SU-DHL-6 (cell line): Measurements from ENCODE around the gene MAP2.

Experiments
- H2AFZ ChIP-seq: fragments of 200-600 bp; sonication (generic); 2 replicates; pipeline ENCODE4 v1.6.1; 2014; ENCODE audit warnings: low read depth, mild to moderate bottlenecking, moderate library complexity, mixed read lengths, antibody characterized with exemption, low read length; ENCODE audit not compliant: severe bottlenecking
- H3F3A ChIP-seq: fragments of 200-600 bp; shearing (Covaris generic); 2 replicates; pipeline ENCODE4 v1.6.0; 2016; ENCODE audit warnings: antibody characterized with exemption, mild to moderate bottlenecking; ENCODE audit not compliant: insufficient read depth
- H3K27ac ChIP-seq: fragments of 200-600 bp; sonication (generic); 2 replicates; pipeline ENCODE4 v1.5.1; 2016; ENCODE audit warnings: low read depth, mild to moderate bottlenecking, low read length, moderate library complexity, mixed read lengths
- H3K27me3 ChIP-seq: fragments of 200-600 bp; sonication (generic), shearing (Covaris generic); 2 replicates; pipeline ENCODE4 v1.6.0; 2014; ENCODE audit warnings: mild to moderate bottlenecking, low read length
- H3K36me3 ChIP-seq: fragments of 200-600 bp; sonication (generic); 2 replicates; pipeline ENCODE4 v1.6.1; 2014; ENCODE audit warnings: mild to moderate bottlenecking, low read length, mixed read lengths
- H3K4me2 ChIP-seq: fragments of 300-600, 200-600 bp; shearing (Covaris generic), sonication (generic); 2 replicates; pipeline ENCODE4 v1.6.0; 2014; ENCODE audit warnings: low read length, low read depth, mild to moderate bottlenecking; ENCODE audit not compliant: poor library complexity, severe bottlenecking
- H3K4me3 ChIP-seq: fragments of 200-600 bp; sonication (generic); 2 replicates; pipeline ENCODE4 v1.5.1; 2014; ENCODE audit warnings: antibody characterized with exemption, low read length, mild to moderate bottlenecking, mixed read lengths; ENCODE audit not compliant: insufficient read depth, poor library complexity, severe bottlenecking
- H3K79me2 ChIP-seq: fragments of 200-600 bp; sonication (generic); 2 replicates; pipeline ENCODE4 v1.6.1; 2014; ENCODE audit warnings: mild to moderate bottlenecking, low read length, moderate library complexity; ENCODE audit not compliant: insufficient read depth
- H3K9ac ChIP-seq: fragments of 200-600 bp; sonication (generic); 2 replicates; pipeline ENCODE4 v1.7.0; 2014; ENCODE audit warnings: mild to moderate bottlenecking, low read length
- H3K9me2 ChIP-seq: fragments of 200-600 bp; sonication (generic); replicated peaks from 2 replicates; pipeline ENCODE4 v1.6.1; 2014; ENCODE audit warnings: low read length; ENCODE audit not compliant: insufficient read depth
- H3K9me3 ChIP-seq: fragments of 200-600 bp; sonication (generic); 2 replicates; pipeline ENCODE4 v1.6.1; 2014; ENCODE audit warnings: low read length, mixed read lengths; ENCODE audit not compliant: insufficient read depth
- H4K20me1 ChIP-seq: fragments of 200-600 bp; sonication (generic); 2 replicates; pipeline ENCODE4 v1.6.1; 2014; ENCODE audit warnings: low read depth, mild to moderate bottlenecking, antibody characterized with exemption, low read length, moderate library complexity, mixed read lengths
- EZH2phosphoT487 ChIP-seq: fragments of 200-600 bp; sonication (generic), shearing (Covaris generic); conservative IDR thresholded peaks from 2 replicates; pipeline ENCODE4 v1.6.1; 2018; ENCODE audit warnings: mild to moderate bottlenecking, antibody characterized with exemption, low read length, moderate library complexity, mixed read lengths
- TF ChIP-seq, protein P1 (sequence below): fragments of 200-600 bp; sonication (generic); IDR thresholded peaks from one replicate; pipeline ENCODE4 v1.5.1; 2017; ENCODE audit warnings: antibody characterized with exemption, mild to moderate bottlenecking, low read length, moderate library complexity; ENCODE audit not compliant: insufficient read depth, poor library complexity, severe bottlenecking

MAP2 gene

DNA sequence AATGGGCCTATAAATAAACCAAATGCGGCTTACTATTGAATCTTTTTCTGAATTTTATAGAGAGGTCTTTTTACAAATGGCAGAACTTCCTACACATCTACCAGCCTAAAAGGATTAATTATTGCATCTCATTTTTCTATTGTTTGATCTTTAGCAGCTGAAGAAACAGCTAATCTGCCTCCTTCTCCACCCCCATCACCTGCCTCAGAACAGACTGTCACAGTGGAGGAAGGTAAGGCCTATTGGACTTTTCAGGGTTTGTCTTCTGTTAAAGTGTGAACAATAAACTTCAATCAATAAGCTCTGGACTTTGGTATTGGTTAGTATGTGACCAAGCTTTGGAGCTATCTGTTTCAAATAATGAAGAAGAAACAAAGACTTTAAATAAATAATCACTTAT is 256.7 kb downstream of the MAP2 start:
- no peaks in the 10 kb centered on the region for H4K20me1 ChIP-seq
- no peak for TF ChIP-seq EZH2phosphoT487
- TF ChIP-seq, protein P1, sequence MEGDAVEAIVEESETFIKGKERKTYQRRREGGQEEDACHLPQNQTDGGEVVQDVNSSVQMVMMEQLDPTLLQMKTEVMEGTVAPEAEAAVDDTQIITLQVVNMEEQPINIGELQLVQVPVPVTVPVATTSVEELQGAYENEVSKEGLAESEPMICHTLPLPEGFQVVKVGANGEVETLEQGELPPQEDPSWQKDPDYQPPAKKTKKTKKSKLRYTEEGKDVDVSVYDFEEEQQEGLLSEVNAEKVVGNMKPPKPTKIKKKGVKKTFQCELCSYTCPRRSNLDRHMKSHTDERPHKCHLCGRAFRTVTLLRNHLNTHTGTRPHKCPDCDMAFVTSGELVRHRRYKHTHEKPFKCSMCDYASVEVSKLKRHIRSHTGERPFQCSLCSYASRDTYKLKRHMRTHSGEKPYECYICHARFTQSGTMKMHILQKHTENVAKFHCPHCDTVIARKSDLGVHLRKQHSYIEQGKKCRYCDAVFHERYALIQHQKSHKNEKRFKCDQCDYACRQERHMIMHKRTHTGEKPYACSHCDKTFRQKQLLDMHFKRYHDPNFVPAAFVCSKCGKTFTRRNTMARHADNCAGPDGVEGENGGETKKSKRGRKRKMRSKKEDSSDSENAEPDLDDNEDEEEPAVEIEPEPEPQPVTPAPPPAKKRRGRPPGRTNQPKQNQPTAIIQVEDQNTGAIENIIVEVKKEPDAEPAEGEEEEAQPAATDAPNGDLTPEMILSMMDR, result no peak
- H2AFZ ChIP-seq, result no peak overlapping the region
- H3K36me3 ChIP-seq, result no peaks in the 10 kb centered on the region
- H3K27ac ChIP-seq, result no peak overlapping the region
- no peak overlapping the region for H3K4me3 ChIP-seq
- H3K79me2 ChIP-seq, result no peaks in the 10 kb centered on the region
- no peaks in the 10 kb centered on the region for H3F3A ChIP-seq
- H3K9ac ChIP-seq, result no peak overlapping the region
- no peaks in the 10 kb centered on the region for H3K27me3 ChIP-seq
- H3K9me2 ChIP-seq, result no peaks in the 10 kb centered on the region
- no peak overlapping the region for H3K4me2 ChIP-seq
- no peaks in the 10 kb centered on the region for H3K9me3 ChIP-seq

DNA sequence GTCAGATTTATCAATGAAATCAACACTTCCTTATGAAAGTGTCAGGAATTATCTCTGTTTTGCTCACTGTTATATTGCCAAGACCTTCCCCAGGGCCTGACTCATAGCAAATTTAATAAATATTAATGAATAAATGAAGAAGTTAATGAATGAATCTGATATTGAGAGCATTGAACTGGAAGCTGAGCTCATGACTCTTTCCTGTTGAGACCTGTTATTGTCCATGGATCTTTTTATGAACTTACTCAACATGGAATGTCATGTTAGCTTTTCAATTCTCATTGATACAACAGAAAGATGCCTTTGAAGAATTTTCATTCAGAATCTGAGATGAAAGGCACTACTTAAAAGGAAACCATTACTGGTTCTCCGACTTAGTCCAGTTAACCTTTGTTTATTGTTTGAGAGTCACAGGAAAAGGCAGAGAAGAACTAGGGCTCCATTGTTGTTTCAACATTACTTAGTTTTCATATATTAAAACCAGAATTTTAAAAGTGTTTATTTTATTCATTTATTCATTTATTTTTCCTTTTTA is 257.4 kb downstream of the MAP2 start:
- Histone ChIP-seq H3F3A (no peaks in the 10 kb centered on the region), H3K4me2 (no peak overlapping the region), H3K36me3 (no peaks in the 10 kb centered on the region), H3K9me3 (no peaks in the 10 kb centered on the region), H3K79me2 (no peaks in the 10 kb centered on the region), H4K20me1 (no peaks in the 10 kb centered on the region), H3K27ac (no peak overlapping the region), H3K27me3 (no peaks in the 10 kb centered on the region), H3K9ac (no peak overlapping the region), H3K4me3 (no peak overlapping the region), H3K9me2 (no peaks in the 10 kb centered on the region), H2AFZ (no peak overlapping the region)
- TF ChIP-seq, protein P1, result no peak
- TF ChIP-seq EZH2phosphoT487, result no peak

DNA sequence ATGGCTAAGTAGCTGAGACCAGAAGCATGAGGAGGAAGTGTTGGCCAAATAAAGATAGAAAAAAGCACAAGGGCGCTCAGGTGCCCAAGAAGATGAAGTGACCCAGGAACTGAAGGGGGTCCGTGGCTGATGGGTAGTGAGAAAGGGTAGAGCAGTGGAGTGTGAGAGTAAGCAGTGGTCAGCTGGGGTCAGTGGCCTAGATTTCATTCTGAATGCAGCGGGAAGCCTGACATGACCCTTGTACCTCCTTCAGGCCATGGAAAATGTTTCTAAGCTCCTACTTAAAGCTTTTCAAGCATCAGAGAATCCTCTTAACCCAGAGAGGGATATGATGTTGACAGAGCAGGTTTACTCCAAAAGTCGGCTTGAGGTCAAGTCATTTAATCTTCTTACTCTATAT is 258.8 kb downstream of the MAP2 start:
- Histone ChIP-seq H4K20me1 (no peaks in the 10 kb centered on the region), H3K27ac (no peak overlapping the region), H3K9ac (no peak overlapping the region), H3K79me2 (no peaks in the 10 kb centered on the region), H3K4me3 (no peak overlapping the region), H3K9me2 (no peaks in the 10 kb centered on the region), H3K36me3 (no peaks in the 10 kb centered on the region), H2AFZ (no peak overlapping the region), H3F3A (no peaks in the 10 kb centered on the region), H3K9me3 (no peaks in the 10 kb centered on the region), H3K27me3 (no peaks in the 10 kb centered on the region), H3K4me2 (no peak overlapping the region)
- TF ChIP-seq, protein P1, result no peak
- TF ChIP-seq EZH2phosphoT487, result no peak

DNA sequence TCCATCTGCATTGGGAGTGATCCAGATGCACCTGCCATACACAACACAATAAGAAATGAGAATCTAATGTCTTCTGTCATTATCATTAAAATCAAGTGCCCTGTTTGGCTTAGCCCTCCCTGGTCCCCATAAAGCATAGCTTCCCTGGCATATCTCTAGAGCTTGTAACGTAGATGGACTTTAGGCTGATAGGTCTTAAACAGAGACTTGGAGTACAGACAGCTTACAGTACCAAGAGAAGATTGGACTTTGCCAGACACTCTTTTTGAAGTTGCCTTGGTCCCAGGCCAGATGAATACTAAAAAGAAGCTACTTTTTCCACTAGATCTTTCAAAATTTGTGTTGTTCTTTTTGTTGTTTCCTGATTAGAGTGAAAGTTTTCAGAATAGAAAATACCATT is 261.5 kb downstream of the MAP2 start:
- Histone ChIP-seq H3K79me2 (no peaks in the 10 kb centered on the region), H3K9me2 (no peaks in the 10 kb centered on the region), H3K9ac (no peak overlapping the region), H3K27ac (no peak overlapping the region), H3K4me3 (no peak overlapping the region), H3K36me3 (no peaks in the 10 kb centered on the region), H2AFZ (no peak overlapping the region), H3K9me3 (no peaks in the 10 kb centered on the region), H3K27me3 (no peaks in the 10 kb centered on the region), H3F3A (no peaks in the 10 kb centered on the region), H3K4me2 (no peak overlapping the region), H4K20me1 (no peaks in the 10 kb centered on the region; the same call in 1 of the 2 replicates)
- no peak for TF ChIP-seq EZH2phosphoT487
- TF ChIP-seq, protein P1, result no peak
